GM18508 (cell line): ENCODE measurements around the gene NXT1.

Experiments used
- ATAC-seq: cut with Tn5 transposase; IDR thresholded peaks from one replicate; pipeline ENCODE4 v1.9.1; 2021; ENCODE audit warnings: moderate number of reproducible peaks; ENCODE audit not compliant: insufficient read depth, unreplicated experiment

The NXT1 gene

GRCh38 chr20:23386304-23387117 lies 35.9 kb downstream of the NXT1 start:
- ATAC-seq = no peak

- ATAC-seq = no peak
Measured at GRCh38 chr20:23387118-23387443, 36.5 kb downstream of the NXT1 start.

- ATAC-seq = no peak
Measured at GRCh38 chr20:23390091-23390774, 39.6 kb downstream of the NXT1 start.

GRCh38 chr20:23391707-23392310 lies 41.2 kb downstream of the NXT1 start:
- no peak for ATAC-seq

GRCh38 chr20:23393996-23394775 lies 43.6 kb downstream of the NXT1 start:
- ATAC-seq = no peak

- no peak for ATAC-seq
Measured at GRCh38 chr20:23396950-23397627, 46.5 kb downstream of the NXT1 start.

- ATAC-seq = no peak
Measured at GRCh38 chr20:23397961-23398360, 47.4 kb downstream of the NXT1 start.

- peak; percentile 47 for ATAC-seq
Measured at GRCh38 chr20:23399568-23400241, 49.1 kb downstream of the NXT1 start.

- ATAC-seq = no peak
Measured at GRCh38 chr20:23401051-23401450, 50.5 kb downstream of the NXT1 start.

GRCh38 chr20:23403751-23404150 lies 53.2 kb downstream of the NXT1 start:
- no peak for ATAC-seq

GRCh38 chr20:23404196-23404595 lies 53.6 kb downstream of the NXT1 start:
- no peak for ATAC-seq
